Colonic mucosa (tissue), 4 donors: Measurements from ENCODE around the gene PCNX2. TPM values are rescaled to one million over a fixed set of nuclear protein-coding genes. Genes with fewer than 3 reads are reported as not detected.
A peak's percentile ranks its signal among the peaks of the same experiment; 100 is the strongest.

Experiments used
- DNase-seq: peaks from one replicate; pipeline ENCODE4 v3.0.0-alpha.2; 2020
- H3K27ac ChIP-seq: fragments of 200-600 bp; one replicate; pipeline ENCODE4 v1.8.0; 2021
- H3K27me3 ChIP-seq: fragments of 200-600 bp; one replicate; pipeline ENCODE4 v1.8.0; 2021
- H3K36me3 ChIP-seq: fragments of 200-600 bp; one replicate; pipeline ENCODE4 v1.8.0; 2021
- H3K4me1 ChIP-seq: fragments of 200-600 bp; one replicate; pipeline ENCODE4 v1.8.0; 2021; ENCODE audit warnings: mild to moderate bottlenecking
- H3K4me3 ChIP-seq: fragments of 200-600 bp; one replicate; pipeline ENCODE4 v1.8.0; 2021
- H3K9ac ChIP-seq, 2 donors: one replicate each; pipeline ENCODE4 v1.7.0; 2013; ENCODE audit warnings: control low read depth in 2 of 2, low read depth in 2 of 2, low read length in 2 of 2
- H3K9me3 ChIP-seq: fragments of 200-600 bp; one replicate; pipeline ENCODE4 v1.8.0; 2021
- CTCF ChIP-seq: fragments of 200-600 bp; IDR thresholded peaks from one replicate; pipeline ENCODE4 v1.8.0; 2022; ENCODE audit warnings: antibody characterized with exemption, mild to moderate bottlenecking
- intact Hi-C: fragments of 100-400 bp; cut with DNase I; formaldehyde crosslinking; loops from one replicate; pipeline ENCODE4 v1.14.1; 2022
- total RNA-seq, 2 donors: library from RNA; stranded (reverse); fragmentation: NEBNext Ultra II Directional in 1 of 2; extraction: Animal tissue kit (Norgen Biotek cat#: 25700) in 1 of 2; gene quantifications; one replicate each; pipeline ENCODE4 v1.2.1, GENCODE V29; 2021
- donor health status: healthy.
- donor health status: DM: no; HTN: no; CAD: no.
- donor health status: DM: no; HTN: no; CAD: no.

The PCNX2 gene
- 1 to 10 TPM; 5.4 to 6.7 TPM for total RNA-seq

DNA sequence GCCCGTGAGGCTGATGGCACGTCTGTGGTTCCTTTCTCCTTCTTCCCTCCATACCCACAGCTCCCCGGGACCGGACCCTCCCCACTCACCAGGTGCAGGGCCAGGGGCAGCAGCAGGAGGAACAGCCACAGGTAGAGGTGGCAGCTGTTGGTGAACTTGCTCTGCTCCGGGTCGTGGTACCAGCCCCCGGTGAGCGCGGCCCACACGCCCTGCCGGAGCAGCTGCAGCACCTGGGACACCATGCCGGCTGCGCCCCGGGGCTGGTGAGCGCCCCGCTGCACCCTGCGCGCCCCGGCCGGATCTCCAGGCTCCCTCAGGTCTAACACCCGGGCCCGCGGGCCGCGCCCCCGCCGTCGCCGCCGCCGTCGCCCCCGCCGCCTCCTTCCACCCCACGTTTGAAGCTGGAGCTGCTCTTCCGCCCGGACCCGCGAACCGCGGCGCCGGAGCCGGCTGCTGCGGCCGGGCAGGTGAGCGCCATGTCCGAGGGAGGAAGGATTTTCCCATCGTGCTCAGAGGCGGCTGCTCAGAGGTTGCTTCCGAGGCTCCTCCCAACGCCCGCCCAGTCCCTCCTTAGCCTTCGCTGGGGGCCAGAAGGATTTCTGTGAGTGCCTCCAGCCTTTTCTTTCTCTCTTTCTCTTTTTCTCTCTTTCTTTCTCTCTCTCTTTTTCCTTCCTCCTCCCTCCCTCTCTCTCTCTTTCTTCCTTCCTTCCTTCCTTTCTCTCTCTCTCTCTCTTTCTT is at the start of gene PCNX2:
TSS of gene PCNX2 (minus strand) at position 489 of the 738 bp plus-strand sequence. CDS start at position 242, 247 bp downstream.
- no peaks in the 10 kb centered on the region for H3K4me1 ChIP-seq
- TF ChIP-seq CTCF: no peak
- H3K36me3 ChIP-seq: no peaks in the 10 kb centered on the region
- H3K27me3 ChIP-seq: no peaks in the 10 kb centered on the region
- H3K9me3 ChIP-seq: no peaks in the 10 kb centered on the region
- peak; percentile 79 for DNase-seq
- H3K9ac ChIP-seq: peak within 1 kb of the TSS; percentile 43 to 62
- H3K27ac ChIP-seq: peak within 1 kb of the TSS; percentile 38
- intact Hi-C loops: no loop called here
- H3K4me3 ChIP-seq: peak within 1 kb of the TSS; percentile 81

- no peak overlapping the region for H3K27ac ChIP-seq
- no peaks in the 10 kb centered on the region for H3K36me3 ChIP-seq
- no peaks in the 10 kb centered on the region for H3K27me3 ChIP-seq
- H3K9me3 ChIP-seq: no peaks in the 10 kb centered on the region
- peak; percentile 47 for DNase-seq
- H3K9ac ChIP-seq: no peak overlapping the region
- TF ChIP-seq CTCF: no peak
- H3K4me1 ChIP-seq: no peaks in the 10 kb centered on the region
- intact Hi-C loops: no loop called here
- no peak overlapping the region for H3K4me3 ChIP-seq
Observed at GRCh38 chr1:233343262-233343661, 47.7 kb upstream of the PCNX2 start.

- no peak for DNase-seq
- Histone ChIP-seq H3K4me3 (no peak overlapping the region), H3K9ac (no peak overlapping the region), H3K27ac (no peak overlapping the region), H3K27me3 (no peaks in the 10 kb centered on the region), H3K36me3 (no peaks in the 10 kb centered on the region), H3K9me3 (no peaks in the 10 kb centered on the region), H3K4me1 (no peaks in the 10 kb centered on the region)
- no peak for TF ChIP-seq CTCF
- intact Hi-C loops: no loop called here
Observed at GRCh38 chr1:233342086-233342485, 46.6 kb upstream of the PCNX2 start.

DNA sequence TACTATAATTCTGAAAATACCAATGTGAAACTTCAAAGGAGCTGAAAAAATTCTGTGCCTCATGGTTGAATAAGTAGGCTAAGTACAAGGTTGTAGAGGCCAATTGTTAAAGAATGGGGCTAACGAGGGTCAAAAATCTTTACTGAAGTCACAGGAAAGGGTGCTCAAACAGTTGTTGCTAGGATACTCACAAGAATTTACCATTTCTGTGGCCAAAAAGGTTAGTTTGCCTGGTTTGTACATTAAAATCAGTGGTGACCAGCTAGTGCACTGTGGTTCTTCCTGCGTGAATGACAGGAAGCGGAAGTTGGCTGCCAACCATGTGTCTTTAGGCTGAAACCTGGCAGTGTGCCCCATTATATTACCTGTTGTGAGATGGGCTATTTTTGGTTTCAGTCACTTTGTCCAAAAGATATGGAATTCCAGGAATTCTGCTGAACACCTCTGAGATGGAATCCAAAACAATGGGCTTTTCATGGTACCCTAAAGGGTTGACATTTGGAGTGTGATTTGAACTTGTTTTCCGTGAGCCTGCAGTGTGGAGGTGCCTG is 45.5 kb upstream of the PCNX2 start:
- no peaks in the 10 kb centered on the region for H3K36me3 ChIP-seq
- intact Hi-C loops: no loop called here
- no peak overlapping the region for H3K4me3 ChIP-seq
- no peak overlapping the region for H3K9ac ChIP-seq
- no peak for DNase-seq
- no peaks in the 10 kb centered on the region for H3K27me3 ChIP-seq
- TF ChIP-seq CTCF: no peak
- H3K9me3 ChIP-seq: no peaks in the 10 kb centered on the region
- H3K4me1 ChIP-seq: no peaks in the 10 kb centered on the region
- H3K27ac ChIP-seq: no peak overlapping the region

DNA sequence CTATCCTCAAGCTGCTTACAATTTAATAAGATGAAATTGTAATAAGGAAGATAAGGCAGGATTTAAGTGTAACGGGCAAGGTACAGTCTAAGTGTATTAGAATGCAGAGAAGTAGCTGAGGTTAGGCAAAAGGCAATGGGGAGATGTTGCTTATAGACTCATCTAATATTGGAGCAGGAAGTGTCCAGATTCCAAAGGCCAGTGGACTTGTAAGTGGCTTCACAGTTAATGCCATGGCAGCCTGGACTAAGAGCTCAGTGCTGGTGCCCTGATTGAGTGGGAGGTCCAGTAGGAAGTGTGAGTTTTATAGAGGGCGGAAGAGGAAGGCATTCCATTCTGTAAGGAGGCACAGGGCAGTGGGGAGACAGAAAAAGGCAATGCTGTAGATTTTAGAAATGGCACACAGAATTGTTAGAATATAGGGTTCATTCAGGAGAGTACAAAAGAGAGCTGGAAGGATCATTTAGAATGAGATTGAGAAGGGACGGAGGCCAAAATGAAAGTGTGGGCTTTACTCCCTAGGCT is 44.6 kb upstream of the PCNX2 start:
- H3K4me3 ChIP-seq: no peak overlapping the region
- intact Hi-C loops: no loop called here
- no peak overlapping the region for H3K27ac ChIP-seq
- H3K9ac ChIP-seq: no peak overlapping the region
- no peaks in the 10 kb centered on the region for H3K36me3 ChIP-seq
- TF ChIP-seq CTCF: no peak
- H3K4me1 ChIP-seq: no peaks in the 10 kb centered on the region
- H3K9me3 ChIP-seq: no peaks in the 10 kb centered on the region
- no peak for DNase-seq
- no peaks in the 10 kb centered on the region for H3K27me3 ChIP-seq
